HG03520 (cell line): Measurements from ENCODE around the gene DLGAP3.
"Not testable (repeated sequence)": the region's sequence is repeated elsewhere in the genome, so short reads cannot be mapped to it uniquely, and the experiment has no call there.

Experiments
- ATAC-seq: cut with Tn5 transposase; IDR thresholded peaks from one replicate; pipeline ENCODE4 v1.9.1; 2021; ENCODE audit warnings: mild to moderate bottlenecking, moderate library complexity; ENCODE audit not compliant: unreplicated experiment

Gene DLGAP3

DNA sequence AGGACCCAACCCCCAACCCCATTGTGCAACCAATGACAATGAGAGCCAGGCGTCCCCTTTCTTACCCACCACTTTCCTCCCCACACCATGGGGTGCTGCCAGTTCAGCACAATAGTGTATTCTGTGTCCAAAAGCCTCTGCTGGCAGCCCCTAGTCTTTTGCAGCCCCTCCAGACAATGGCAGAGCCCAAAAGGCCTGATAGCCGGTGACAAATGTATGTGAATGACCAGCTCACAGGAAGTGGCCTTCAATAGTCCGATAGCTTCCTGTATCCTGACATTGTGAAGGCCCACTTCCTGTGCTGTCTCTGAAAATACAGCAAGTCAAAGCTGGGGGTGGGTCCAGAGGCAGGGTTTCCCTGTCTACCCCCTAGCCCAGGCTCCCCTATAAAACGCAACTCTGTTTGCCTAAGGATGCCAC lies 86.5 kb downstream of the DLGAP3 start:
- ATAC-seq: no peak

DNA sequence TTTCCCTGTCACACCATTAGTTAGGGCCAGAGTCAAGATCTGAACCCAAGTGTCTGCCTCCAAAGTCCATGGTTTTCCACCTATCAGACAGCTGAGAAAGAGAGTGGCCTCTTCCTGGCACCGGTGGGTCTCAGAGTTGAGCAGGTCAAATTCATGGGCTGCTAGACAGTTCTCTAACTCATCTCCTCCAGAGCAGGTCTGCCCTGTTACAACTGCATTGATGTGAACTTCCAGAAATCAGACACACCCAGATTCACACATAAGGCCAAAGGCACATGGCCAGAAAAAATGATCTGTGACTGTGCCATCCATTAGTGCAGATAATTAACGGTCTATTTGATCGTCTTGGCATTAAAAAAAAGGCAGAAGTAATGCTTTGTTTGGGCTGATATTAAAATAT lies 87.4 kb downstream of the DLGAP3 start:
- no peak for ATAC-seq

DNA sequence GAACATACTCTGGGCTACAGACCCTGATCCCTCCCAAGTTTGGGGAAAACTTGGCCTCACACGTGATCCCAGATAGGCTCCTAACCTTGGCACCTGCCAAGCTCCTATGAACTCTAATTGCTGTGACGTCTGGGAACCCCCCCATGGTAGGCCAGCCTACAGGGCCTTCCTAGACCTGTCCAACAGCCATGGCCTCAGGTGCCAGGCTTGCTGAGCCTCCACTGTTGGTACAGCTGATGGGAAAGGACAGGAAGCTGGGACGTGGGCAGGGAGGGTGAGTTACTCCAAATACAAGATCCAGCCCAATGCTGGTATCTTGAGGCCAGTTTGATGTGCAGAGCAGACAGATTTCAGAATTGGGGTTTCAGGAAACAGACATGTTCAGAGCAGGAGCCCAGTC lies 89.0 kb downstream of the DLGAP3 start:
- ATAC-seq: no peak

DNA sequence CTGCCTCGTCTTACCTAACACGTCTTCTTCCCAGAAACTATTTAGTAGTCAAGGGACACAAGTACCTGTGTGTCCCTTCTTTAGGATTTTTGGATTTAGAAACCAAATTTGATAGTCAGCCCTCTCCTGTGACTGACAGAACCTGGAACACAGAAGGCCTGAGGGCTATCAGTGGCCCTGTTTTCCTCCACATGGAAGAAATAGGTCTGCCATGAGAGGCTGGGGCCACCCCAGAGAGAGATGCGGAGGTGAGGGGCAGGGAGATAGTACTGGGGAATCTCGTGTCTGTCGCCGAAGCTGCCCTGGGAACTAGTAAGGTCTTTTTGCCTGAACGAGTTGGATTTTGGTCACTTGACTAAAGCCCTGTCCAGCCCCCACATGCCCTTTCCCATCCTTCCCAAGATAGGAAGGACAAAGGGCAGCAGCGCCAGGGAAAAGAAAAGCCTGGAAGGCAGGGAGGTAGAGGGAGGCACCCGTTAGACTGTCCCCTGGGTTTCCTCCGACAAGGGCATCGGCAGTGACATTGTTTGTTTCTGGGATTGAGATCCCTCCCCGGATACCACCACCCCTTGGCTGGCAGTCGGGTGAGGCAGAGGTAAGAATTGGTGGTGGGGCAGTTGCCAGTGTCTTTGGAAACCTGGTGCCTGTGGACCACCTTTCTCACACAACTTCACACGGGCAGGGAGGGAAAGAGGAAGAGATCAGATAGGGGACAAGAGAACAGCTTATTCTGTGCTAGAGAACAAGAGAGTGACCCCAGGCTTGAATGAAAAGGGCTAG lies 89.7 kb downstream of the DLGAP3 start:
- no peak for ATAC-seq

DNA sequence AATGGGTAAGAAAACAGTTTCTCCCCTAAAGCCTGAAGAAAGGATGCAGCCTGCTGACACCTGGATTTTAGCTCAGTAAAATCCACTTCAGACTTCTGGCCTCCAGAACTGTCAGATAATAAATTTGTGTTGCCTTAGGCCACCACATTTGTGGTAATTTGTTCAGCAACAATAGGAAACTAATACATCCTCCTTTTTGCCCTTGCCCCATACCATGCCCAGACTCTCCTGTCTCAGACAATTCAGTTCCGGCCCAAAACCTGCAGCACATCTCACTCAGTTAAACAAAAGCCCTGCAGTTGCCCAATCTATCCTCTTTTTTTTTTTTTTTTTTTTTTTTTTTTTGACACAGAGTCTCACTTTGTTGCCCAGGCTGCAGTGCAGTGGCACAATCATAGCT lies 95.7 kb downstream of the DLGAP3 start:
- ATAC-seq: no peak

DNA sequence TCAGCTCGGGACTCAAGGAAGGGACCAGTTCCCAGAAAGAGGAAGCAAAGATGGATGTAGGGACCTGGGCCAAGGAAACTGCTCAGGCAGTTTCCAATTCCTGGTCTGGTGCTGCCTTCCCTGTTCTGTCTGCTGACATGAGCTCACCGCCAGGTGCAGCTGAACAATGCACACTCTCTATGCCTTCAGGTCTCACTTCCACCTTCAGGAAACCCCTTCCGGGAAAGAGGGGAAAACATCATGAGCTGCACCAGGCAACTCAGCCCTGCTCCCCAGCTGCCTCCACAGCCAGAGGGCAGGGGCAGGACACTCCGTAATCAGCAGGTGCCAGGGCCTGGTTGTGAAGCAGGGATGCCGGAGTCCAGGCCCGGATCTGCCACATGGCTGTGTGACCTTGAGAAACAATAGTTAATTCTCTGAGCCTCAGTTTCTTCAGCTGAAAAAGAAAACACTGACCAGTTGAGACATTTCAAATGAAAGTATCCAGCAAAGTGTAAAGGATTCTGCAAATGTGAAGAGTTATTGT lies 97.7 kb downstream of the DLGAP3 start:
- ATAC-seq: no peak

DNA sequence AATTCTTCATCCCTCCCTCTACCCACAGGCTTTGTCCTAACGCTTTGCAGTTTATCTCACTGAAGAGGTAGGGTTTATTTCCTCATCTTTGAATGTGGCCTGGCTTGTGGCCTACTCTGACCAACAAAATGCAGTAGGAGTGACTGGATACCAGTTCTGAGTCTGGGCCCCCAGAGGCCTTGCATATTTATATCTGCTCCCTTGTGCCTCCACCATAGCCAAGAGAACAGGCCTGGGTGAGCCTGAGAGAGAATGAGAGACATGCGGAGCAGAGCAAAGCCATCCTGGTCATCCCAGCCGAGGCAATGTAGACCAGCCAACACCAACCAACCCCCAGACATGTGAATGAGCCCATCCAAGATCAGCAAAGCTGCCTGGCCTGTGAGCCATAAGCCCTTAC lies 100.2 kb downstream of the DLGAP3 start:
- ATAC-seq: no peak

DNA sequence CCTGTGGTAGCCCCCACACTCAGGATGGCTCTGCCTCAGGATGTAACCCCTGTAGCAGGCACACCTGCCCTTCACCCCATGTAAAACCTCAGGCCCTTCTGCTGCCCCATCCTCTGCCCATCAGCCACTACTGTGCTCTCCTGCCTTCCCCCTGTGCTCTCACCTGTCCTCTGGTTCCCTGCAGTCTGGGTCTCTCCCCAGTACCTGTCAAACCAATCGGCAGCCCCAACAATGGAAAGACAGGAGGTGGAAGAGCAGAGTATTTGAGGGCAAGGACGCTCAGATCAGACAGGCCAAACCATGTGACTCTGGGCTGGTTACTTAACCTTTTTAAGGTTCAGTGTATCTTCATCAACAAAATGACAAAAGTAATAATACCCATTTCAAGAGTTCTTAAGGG lies 100.8 kb downstream of the DLGAP3 start:
- ATAC-seq: no peak

DNA sequence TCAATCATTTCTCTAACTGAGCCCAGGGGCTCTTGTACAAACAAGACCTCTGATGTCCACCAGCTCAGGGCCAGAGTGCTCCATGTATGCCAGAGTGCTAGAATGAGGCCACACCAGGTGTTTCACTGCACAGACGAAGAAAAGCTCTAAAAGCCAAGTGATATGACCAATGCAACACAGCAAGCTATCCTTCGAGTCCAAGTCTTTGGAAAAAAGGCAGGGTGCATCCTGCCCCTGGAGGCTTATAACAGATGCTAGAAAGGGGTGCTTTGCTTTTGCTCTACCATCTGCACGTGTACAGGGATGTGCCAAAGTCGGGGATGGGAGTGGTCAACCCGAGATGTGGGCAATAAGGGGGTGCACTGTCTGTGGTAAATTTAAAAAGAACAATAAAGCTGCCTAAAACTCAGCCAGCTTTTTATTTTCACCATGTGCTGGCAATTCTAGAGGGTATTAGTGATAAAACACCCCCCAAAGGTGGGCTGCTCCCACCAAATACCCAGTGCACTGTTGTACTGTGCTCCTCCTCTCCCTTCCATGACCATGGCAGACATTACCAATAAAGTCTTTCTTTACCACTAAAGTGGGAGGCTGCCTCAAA lies 102.0 kb downstream of the DLGAP3 start:
- ATAC-seq: no peak

DNA sequence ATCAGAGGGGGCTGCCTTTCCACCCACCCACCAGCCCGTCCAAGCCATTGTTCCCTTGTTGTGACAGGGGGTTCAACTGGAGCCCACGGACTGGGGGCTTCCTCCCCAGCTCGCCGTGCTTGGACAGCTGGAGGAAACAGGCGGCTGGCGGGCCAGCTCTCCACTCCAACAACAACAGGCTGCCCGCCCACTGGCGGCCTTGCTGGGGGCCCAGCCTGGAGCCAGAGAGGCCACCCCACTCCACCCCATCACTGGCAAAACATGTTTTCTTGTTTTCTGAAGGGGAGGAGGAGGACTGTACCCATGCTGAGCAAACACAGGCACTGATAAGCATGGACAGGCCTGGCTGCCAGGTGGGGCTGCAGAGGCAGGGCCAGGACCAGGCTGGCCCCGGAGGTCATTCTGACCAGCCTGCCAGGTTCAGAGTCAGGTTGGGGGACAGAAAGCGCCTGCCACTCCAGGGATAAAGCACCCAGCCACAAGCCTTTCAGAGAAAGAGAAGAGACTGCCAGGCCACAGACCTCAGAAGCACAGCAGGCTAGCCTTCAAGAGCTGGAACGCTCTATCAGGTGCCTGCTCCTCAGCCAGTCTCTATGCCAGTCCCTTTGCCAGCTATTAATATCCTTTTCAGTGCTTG lies 103.9 kb downstream of the DLGAP3 start:
- ATAC-seq: no peak

DNA sequence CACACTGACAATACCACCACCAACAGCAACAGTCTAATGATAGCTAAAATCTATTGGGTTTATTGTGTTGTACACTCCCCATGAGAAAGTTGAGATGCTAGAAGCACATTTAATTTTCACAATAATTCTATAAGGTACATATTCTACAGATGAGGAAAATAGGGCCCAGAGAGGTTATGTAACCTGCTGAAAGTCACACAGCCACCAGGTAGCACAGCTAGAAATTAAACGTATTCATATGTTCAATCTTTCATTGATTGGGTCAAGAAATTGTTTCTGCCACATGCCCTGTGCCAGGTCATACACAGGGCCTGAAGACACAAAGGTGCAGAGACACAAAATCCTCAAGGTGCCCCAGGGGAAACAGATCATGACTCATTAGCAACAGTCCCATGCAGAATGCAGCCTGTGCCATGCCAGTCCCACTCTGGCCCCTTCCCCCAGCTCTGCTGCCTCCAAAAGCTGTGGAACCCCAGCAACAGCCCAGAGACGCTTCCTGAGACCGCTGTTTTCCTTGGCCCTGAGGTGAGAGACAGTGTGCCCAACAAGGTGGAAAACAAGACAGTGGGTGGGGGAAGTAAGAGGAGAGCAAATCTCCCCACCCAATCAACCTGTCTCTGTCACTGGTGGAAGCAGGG lies 104.5 kb downstream of the DLGAP3 start:
- no peak for ATAC-seq

DNA sequence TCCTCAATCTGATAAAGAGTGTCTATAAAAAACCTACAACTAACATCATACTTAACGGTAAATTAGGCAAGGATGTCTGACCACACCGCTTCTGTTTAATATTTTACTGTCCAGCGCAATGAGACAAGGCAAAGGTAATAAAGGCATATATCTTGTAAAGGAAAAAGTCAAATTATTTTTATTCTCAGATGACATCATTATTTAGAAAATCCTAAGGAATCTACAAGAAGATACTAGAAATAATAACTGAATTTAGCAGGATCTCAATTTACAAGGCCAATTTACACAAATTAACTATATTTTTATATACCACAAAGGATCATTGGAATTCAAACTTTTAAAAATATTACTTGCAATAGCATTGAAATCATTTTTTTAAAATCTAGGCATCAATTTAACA lies 107.2 kb downstream of the DLGAP3 start:
- ATAC-seq: no peak

DNA sequence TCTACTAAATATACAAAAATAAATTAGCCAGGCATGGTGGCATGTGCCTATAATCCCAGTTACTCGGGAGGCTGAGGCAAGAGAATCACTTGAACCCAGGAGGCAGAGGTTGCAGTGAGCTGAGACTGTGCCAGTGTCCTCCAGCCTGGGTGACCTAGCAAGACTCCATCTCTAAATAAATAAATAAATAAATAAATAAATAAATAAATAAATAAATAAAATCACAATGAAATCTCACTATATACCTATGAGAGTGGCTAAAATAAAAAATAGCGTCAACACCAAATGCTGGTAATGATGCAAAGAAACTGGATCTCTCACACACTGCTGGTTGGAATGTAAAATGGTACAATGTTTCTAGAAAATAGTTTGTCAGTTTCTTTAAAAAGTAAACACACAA lies 110.6 kb downstream of the DLGAP3 start:
- ATAC-seq: not testable (repeated sequence)

DNA sequence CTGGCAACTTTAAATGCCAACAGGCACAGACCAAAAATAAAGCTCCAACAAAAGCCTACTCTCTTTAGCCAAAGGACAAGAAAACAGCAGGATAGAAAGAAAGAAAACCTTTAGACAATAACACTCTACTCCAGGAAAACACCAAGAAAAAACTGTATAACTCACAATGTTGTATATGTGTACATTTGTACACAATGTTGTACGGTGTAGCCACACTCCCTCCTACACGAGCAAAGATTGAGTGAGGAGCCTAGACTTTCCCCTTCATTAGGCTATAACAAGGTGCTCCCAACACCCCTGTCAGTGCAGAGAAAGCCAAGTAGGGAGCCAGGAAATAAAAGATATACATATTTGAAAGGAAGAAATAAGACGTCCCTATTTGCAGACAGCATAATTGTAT lies 112.7 kb downstream of the DLGAP3 start:
- no peak for ATAC-seq

DNA sequence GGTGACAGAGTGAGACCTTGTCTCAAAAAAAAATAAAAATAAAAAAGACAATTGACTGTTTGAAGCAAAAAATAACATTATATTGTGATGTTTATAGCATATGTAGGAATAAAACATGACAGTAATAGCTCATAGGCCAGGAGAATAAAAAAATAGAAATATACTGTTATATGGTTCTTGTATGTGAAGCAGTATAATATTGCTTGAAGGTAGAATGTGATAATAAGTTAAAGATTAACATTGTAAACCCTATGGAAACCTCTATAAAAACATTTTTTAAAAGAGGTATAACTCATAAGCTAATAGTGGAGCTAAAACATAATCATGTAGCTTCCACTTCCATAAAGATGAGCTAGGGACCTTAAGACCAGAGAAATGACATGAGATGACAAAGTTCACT lies 113.1 kb downstream of the DLGAP3 start:
- no peak for ATAC-seq
